M059J (cell line): ENCODE data around the gene XKR7. TPM values are rescaled to one million over a fixed set of nuclear protein-coding genes. Genes with fewer than 3 reads are reported as not detected.

Experiments used
- DNase-seq: peaks from one replicate; pipeline ENCODE4 v3.0.0-alpha.2; 2012; ENCODE audit warnings: low read depth
- total RNA-seq: library from RNA; depleted of rRNA; stranded (reverse); fragments of >200 nt; shearing (Covaris generic); gene quantifications from 2 replicates; pipeline ENCODE4 v1.2.3, GENCODE V29; 2014; rRNA removed

The XKR7 gene
- total RNA-seq, 1 experiment from 2014 or later: 0.05 TPM

DNA sequence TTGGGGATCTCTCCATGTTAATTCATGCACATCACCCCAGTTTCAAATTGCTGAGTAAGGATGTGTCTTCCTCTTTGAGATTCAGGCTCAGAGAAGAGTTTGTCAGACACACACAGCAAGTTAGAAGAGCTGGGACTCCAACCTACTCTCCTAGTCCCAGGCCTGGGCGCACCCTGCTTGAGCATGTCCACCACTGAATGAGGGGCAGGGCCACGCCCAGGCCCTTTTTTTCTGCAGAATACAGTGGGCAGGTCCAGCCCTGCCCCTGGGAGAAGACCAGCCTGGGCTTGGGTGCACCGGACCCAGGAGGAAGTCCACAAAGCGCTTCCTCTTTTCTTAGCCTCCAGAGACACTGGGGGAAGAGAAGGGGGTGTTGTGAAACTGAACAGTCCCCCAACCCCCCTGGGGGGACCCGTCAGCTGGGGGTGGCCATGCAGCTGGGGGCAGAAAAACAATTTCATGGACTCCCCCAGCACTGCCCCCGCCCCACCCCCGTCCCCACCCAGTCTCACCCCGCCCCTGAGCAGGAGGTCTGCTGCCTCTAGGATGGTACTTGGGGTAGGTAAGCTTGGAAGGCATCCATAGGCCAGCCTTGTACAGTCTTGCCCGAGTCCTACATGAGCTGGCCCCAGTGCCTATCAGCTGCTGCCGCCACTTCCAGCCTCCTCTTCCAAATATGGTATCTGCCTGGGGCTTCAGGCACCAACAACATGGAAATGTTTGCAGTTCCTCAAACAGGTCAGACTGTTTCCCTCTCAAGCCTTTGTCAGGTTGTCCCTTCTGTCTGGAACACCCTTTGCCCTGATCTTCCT lies 72.4 kb downstream of the XKR7 start:
- no peak for DNase-seq

DNA sequence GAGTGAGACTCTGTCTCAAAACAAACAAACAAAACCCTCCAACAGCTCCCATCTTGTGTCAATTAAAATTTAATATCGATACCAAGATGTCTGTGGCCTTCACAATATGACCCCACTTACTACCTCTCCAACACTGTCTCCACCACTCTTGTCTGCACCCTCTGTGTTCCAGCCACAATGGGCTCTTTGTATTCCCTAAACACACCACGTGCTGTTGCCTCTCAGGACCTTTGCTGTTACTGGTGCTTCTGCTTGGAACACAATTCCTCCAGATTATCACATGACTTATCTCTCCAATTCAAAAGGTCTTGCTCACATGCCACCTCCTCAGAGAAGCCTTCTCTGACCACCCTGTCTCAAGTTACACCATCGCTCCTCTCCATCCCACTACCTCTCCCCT lies 78.0 kb downstream of the XKR7 start:
- DNase-seq: no peak

DNA sequence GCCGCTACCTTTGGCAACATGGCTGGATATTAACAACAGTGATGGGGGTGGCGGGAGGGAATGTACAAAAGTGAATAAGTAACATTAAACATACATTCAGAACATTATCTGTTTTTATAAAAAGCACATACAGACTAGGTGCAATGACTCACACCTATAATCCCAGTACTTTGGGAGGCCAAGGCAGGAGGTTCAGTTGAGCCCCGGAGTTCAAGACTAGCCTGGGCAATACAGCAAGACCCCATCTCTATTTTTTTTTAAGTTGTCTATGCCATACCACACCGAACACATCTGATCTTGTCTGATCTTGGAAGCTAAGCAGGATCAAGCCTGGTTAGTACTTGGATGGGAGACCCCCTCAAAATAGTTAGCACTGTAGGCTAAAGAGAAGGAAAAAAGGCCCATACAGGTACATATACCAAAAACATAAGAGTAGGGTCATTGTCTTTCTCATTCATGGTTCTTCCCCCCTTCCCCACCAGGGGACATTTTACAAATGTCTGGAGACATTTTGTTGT lies 82.4 kb downstream of the XKR7 start:
- no peak for DNase-seq

DNA sequence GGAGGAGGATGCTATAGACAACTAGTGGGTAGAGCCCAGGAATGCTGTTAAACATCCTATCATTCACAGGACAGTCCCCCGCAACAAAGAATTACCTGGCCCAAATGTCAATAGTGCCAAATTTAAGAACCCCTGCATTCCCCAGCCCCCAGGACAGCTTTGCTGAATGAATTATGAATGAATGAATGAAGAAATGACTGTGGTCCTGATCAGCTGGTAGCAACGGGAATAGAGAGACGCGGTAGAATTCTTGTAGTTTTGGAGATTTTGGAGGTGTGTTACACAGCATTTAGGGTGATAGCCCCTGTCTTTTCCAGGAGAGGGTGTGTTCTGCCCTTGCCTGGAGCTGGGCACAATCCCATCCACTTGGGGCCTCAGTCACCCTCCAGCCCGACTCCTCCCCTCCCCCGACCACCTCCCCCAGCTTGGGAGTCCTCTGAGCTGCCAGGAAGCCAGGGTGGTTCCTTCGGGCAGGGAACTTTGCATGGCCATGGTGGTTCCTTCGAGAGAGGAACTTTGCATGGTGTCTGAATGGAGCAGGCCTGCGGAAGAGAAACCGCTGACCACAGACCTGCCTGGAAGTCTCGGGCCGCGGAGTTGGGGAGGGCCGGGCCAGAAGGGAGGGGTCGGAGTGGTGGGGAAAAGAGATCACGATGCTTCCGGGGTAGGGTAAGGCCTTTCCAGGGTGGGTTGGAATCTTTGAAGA lies 83.1 kb downstream of the XKR7 start:
- no peak for DNase-seq

DNA sequence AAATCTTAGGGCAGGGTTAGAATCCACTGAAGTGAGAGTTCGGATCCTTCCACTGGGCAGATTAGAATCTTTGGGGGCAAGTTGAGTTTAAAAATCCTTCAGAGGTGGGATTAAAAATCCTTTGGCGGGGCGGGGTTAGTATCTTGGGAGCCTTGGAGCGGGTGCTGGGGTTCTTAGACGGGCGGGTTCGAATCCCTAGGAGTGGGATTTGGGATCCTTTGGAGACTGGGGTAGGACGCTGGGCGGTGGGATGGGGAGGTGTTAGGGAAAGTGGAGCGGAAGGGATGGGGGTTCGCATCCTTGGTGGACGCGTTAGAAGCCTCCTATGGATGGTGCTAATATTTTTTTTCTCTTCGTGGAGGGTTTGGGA lies 83.8 kb downstream of the XKR7 start:
- DNase-seq: no peak

DNA sequence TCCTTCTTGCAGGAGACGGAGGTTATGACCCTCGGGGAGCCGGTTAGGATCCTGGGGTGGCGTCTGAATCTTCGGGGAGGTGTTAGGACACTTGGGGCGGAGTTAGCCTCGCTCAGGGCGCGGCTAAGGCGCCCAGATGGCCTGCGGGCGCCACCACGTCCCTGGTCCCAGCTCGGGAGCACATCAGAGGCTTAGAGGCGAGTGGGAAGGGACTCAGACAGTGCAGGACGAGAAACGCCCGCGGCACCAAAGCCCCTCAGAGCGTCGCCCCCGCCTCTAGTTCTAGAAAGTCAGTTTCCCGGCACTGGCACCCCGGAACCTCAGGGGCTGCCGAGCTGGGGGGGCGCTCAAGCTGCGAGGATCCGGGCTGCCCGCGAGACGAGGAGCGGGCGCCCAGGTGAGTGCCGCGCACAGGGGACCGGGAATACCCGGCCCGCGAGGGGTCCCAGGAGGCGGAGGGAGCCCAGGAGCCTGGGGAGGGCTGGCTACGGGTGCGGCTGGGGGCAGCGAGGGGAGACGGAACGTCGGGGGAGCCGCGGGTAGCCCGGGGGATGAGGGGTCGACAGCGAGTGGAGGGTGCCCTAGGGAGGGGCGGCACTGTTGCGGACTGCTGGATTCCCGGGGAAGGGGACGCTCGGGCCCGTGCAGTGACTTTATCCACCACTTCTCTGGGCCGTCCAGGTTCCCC lies 84.3 kb downstream of the XKR7 start, which contains the start of gene HCK:
HCK (plus strand) TSS at position 153 of the 688 bp plus-strand sequence.
- no peak for DNase-seq

DNA sequence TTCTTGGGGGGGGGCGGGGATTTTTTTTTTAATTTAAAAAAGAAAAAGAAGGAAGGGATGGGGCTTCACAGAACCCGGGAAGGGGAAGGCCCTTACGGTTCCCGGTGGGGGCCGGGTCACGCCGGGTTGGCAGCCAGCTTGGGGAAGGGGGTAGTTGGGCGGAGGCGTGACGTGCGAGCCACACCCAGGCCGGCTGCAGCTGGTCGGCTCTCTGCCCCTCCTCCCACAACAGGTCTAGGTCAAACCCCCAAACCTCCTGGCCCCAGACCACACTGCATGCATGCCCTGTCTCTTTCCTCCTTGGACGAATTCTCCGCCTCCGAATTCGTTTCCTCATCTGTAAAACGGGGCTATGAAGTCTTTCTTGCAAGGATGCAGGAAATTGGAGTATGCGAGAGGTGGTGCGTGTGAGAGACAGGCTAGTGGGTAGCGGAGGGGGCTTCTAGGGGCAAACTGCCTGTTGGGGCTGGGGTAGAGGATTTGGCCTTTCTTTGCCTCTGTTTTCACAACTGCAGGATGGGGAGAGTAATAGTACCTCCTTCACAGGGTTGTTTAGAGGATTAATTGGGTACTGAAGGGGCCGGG lies 84.9 kb downstream of the XKR7 start:
- DNase-seq: no peak

Other genes starting within 250 kb of the XKR7 start
- 108 and 117 TPM in 2 replicates for gene BCL2L1, start 245.3 kb upstream of the XKR7 start, total RNA-seq
- 204 and 319 TPM in 2 replicates for gene TPX2, start 228.9 kb upstream of the XKR7 start, total RNA-seq
- gene MYLK2, start 148.8 kb upstream of the XKR7 start, total RNA-seq: 0.15 and 0.44 TPM in 2 replicates
- gene FOXS1, start 122.5 kb upstream of the XKR7 start, total RNA-seq: 0.12 TPM in 1 of 2 replicates, not detected in the other
- 0.91 and 3.2 TPM in 2 replicates for gene DUSP15, start 97.6 kb upstream of the XKR7 start, total RNA-seq
- not detected in 2 replicates for gene TTLL9, start 97.5 kb upstream of the XKR7 start, total RNA-seq
- 14.2 and 14.5 TPM in 2 replicates for gene PDRG1, start 16.1 kb upstream of the XKR7 start, total RNA-seq
- gene CCM2L, start 42.3 kb downstream of the XKR7 start, total RNA-seq: not detected in 2 replicates
- 0.27 TPM in 1 of 2 replicates, not detected in the other for gene HCK, start 84.1 kb downstream of the XKR7 start, total RNA-seq
- gene TM9SF4, start 141.6 kb downstream of the XKR7 start, total RNA-seq: 60.2 and 77.4 TPM in 2 replicates
- 6.2 and 7.7 TPM in 2 replicates for gene PLAGL2, start 239.6 kb downstream of the XKR7 start, total RNA-seq
- gene POFUT1, start 239.7 kb downstream of the XKR7 start, total RNA-seq: 76.5 and 111 TPM in 2 replicates